ENCODE data around the gene TRIM67.

DNA sequence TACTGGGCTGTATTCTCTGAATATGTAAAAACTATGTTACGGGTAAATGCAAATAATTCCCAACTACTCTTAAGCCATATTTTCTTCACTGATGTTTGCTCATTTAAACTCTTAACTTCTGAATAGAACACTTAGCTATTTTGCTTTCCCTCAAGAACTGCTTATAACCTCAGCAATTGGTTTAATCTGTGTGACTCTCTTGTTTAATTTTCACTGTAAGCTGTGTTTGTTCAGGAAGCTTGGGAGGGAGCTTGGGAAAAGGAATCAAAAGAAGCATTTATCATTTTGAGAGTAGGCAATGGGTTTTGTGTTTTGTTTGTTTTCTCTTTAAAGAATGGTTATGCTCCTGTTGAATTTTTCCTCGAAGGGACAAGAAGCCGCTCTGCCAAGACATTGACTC lies 103.5 kb downstream of the TRIM67 start:
- no peak for TF ChIP-seq POLR2A (conservative IDR thresholded peaks at IDR 0.05)
- TF ChIP-seq, protein P1, sequence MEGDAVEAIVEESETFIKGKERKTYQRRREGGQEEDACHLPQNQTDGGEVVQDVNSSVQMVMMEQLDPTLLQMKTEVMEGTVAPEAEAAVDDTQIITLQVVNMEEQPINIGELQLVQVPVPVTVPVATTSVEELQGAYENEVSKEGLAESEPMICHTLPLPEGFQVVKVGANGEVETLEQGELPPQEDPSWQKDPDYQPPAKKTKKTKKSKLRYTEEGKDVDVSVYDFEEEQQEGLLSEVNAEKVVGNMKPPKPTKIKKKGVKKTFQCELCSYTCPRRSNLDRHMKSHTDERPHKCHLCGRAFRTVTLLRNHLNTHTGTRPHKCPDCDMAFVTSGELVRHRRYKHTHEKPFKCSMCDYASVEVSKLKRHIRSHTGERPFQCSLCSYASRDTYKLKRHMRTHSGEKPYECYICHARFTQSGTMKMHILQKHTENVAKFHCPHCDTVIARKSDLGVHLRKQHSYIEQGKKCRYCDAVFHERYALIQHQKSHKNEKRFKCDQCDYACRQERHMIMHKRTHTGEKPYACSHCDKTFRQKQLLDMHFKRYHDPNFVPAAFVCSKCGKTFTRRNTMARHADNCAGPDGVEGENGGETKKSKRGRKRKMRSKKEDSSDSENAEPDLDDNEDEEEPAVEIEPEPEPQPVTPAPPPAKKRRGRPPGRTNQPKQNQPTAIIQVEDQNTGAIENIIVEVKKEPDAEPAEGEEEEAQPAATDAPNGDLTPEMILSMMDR (IDR thresholded peaks at IDR 0.05 in 2 of 3, conservative IDR thresholded peaks at IDR 0.05 in 1 of 3; ENCODE audit: insufficient read depth in 2 of 3, low read depth in 1 of 3, low read length in 3 of 3), result no peak
- TF ChIP-seq, protein P2, sequence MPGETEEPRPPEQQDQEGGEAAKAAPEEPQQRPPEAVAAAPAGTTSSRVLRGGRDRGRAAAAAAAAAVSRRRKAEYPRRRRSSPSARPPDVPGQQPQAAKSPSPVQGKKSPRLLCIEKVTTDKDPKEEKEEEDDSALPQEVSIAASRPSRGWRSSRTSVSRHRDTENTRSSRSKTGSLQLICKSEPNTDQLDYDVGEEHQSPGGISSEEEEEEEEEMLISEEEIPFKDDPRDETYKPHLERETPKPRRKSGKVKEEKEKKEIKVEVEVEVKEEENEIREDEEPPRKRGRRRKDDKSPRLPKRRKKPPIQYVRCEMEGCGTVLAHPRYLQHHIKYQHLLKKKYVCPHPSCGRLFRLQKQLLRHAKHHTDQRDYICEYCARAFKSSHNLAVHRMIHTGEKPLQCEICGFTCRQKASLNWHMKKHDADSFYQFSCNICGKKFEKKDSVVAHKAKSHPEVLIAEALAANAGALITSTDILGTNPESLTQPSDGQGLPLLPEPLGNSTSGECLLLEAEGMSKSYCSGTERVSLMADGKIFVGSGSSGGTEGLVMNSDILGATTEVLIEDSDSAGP (CRISPR knock-in tag; IDR thresholded peaks at IDR 0.05), result no peak
- TF ChIP-seq, protein P3, sequence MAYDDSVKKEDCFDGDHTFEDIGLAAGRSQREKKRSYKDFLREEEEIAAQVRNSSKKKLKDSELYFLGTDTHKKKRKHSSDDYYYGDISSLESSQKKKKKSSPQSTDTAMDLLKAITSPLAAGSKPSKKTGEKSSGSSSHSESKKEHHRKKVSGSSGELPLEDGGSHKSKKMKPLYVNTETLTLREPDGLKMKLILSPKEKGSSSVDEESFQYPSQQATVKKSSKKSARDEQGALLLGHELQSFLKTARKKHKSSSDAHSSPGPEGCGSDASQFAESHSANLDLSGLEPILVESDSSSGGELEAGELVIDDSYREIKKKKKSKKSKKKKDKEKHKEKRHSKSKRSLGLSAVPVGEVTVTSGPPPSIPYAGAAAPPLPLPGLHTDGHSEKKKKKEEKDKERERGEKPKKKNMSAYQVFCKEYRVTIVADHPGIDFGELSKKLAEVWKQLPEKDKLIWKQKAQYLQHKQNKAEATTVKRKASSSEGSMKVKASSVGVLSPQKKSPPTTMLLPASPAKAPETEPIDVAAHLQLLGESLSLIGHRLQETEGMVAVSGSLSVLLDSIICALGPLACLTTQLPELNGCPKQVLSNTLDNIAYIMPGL (CRISPR knock-in tag; IDR thresholded peaks at IDR 0.05), result no peak
- TF ChIP-seq, protein P4, sequence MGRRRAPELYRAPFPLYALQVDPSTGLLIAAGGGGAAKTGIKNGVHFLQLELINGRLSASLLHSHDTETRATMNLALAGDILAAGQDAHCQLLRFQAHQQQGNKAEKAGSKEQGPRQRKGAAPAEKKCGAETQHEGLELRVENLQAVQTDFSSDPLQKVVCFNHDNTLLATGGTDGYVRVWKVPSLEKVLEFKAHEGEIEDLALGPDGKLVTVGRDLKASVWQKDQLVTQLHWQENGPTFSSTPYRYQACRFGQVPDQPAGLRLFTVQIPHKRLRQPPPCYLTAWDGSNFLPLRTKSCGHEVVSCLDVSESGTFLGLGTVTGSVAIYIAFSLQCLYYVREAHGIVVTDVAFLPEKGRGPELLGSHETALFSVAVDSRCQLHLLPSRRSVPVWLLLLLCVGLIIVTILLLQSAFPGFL (CRISPR knock-in tag; IDR thresholded peaks at IDR 0.05), result no peak
- TF ChIP-seq JUND (IDR thresholded peaks at IDR 0.05; ENCODE audit: borderline replicate concordance, low read depth, low read length), result no peak
- TF ChIP-seq JUND (tag; IDR thresholded peaks at IDR 0.05; ENCODE audit: borderline replicate concordance, low read depth, low read length), result no peak
- TF ChIP-seq RBM39 (optimal IDR thresholded peaks at IDR 0.05; ENCODE audit: low read depth, low read length), result no peak
- no peak for TF ChIP-seq KLF6 (CRISPR knock-in tag; IDR thresholded peaks at IDR 0.05; ENCODE audit: borderline replicate concordance)
- no peak for TF ChIP-seq SP1 (CRISPR knock-in tag; IDR thresholded peaks at IDR 0.05)
- TF ChIP-seq TBL1XR1 (IDR thresholded peaks at IDR 0.05; ENCODE audit: low read length in 2 of 2), result no peak
- TF ChIP-seq, protein P5, sequence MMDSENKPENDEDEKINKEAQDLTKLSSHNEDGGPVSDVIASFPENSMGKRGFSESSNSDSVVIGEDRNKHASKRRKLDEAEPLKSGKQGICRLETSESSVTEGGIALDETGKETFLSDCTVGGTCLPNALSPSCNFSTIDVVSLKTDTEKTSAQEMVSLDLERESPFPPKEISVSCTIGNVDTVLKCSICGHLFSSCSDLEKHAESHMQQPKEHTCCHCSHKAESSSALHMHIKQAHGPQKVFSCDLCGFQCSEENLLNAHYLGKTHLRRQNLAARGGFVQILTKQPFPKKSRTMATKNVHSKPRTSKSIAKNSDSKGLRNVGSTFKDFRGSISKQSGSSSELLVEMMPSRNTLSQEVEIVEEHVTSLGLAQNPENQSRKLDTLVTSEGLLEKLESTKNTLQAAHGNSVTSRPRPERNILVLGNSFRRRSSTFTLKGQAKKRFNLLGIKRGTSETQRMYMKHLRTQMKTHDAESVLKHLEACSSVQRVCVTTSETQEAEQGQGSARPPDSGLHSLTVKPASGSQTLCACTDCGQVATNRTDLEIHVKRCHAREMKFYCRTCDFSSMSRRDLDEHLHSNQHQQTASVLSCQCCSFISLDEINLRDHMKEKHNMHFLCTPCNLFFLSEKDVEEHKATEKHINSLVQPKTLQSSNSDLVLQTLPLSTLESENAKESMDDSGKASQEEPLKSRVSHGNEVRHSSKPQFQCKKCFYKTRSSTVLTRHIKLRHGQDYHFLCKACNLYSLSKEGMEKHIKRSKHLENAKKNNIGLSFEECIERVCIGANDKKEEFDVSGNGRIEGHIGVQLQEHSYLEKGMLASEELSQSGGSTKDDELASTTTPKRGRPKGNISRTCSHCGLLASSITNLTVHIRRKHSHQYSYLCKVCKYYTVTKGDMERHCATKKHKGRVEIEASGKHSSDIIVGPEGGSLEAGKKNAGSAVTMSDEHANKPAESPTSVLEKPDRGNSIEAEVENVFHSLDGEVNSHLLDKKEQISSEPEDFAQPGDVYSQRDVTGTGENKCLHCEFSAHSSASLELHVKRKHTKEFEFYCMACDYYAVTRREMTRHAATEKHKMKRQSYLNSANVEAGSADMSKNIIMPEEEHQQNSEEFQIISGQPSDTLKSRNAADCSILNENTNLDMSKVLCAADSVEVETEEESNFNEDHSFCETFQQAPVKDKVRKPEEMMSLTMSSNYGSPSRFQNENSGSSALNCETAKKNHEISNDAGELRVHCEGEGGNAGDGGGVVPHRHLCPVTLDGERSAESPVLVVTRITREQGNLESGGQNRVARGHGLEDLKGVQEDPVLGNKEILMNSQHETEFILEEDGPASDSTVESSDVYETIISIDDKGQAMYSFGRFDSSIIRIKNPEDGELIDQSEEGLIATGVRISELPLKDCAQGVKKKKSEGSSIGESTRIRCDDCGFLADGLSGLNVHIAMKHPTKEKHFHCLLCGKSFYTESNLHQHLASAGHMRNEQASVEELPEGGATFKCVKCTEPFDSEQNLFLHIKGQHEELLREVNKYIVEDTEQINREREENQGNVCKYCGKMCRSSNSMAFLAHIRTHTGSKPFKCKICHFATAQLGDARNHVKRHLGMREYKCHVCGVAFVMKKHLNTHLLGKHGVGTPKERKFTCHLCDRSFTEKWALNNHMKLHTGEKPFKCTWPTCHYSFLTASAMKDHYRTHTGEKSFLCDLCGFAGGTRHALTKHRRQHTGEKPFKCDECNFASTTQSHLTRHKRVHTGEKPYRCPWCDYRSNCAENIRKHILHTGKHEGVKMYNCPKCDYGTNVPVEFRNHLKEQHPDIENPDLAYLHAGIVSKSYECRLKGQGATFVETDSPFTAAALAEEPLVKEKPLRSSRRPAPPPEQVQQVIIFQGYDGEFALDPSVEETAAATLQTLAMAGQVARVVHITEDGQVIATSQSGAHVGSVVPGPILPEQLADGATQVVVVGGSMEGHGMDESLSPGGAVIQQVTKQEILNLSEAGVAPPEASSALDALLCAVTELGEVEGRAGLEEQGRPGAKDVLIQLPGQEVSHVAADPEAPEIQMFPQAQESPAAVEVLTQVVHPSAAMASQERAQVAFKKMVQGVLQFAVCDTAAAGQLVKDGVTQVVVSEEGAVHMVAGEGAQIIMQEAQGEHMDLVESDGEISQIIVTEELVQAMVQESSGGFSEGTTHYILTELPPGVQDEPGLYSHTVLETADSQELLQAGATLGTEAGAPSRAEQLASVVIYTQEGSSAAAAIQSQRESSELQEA (IDR thresholded peaks at IDR 0.05; ENCODE audit: low read depth), result no peak
- TF ChIP-seq TAF15 (IDR thresholded peaks at IDR 0.05; ENCODE audit: low read depth, low read length), result no peak
- TF ChIP-seq SIN3A (IDR thresholded peaks at IDR 0.05; ENCODE audit: borderline replicate concordance in 2 of 2, control insufficient read depth in 1 of 2, low read depth in 2 of 2, low read length in 2 of 2), result no peak
- no peak for TF ChIP-seq HCFC1 (IDR thresholded peaks at IDR 0.05; ENCODE audit: low read depth, low read length)

Data from K562 (cell line).